ENCODE measurements around the gene TNFRSF1B.

TNFRSF1B gene

DNA sequence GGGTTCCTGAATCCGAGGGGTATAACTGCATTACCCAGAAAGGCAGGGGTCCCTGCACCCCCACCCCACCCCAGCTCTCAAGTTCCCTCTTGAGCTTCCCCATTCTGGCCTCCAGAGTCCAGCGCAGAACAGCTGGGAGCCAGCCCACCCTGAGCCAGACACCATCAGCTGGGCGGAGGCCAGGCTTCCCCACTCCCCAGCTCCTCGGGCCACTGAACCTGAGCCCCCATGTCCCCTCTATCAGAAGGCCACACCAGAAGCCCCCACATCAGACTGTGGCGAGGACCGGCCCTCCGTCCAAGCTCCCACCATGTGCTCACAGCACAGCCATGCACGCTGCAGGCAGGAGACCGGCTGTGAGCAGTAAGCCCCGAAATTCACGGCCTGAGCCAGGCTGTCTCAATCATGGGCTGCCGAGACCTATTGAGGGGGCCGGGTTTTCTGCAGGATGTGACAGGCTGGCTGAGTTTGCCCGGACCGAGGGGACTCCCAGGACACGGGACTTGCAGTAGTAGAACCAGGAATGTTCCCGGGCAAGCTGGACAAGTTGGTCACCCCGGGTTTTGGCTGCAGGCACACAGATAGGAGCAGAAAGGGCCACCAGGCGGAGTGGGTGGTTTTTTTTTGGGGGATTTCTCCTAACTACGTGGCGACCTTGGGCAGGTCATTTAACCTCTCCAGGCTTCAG lies 25.5 kb upstream of the TNFRSF1B start:
- peaks cover 9 to 66% (median 42%) of the 10 kb centered on the region in 5 donors for H3K4me1 ChIP-seq (ENCODE audit: control insufficient read depth in 5 of 5, insufficient read depth in 5 of 5, low read length in 5 of 5)
- H3K4me3 ChIP-seq (ENCODE audit: low read depth in 1 of 5, low read length in 5 of 5): no peak overlapping the region
- H3K36me3 ChIP-seq (ENCODE audit: control insufficient read depth in 5 of 5, insufficient read depth in 5 of 5, low read length in 5 of 5): peaks cover 0 to 9% (median 0%) of the 10 kb centered on the region in 5 donors
- H3K27me3 ChIP-seq (ENCODE audit: control insufficient read depth in 5 of 5, insufficient read depth in 4 of 5, low read length in 5 of 5): peaks cover 0 to 2% (median 0%) of the 10 kb centered on the region in 5 donors
- no peak overlapping the region for H3K27ac ChIP-seq (ENCODE audit: low read depth, low read length)
- no peaks in the 10 kb centered on the region for H3K9me3 ChIP-seq (ENCODE audit: control insufficient read depth in 5 of 5, low read length in 5 of 5)
- no peak overlapping the region for H3K9ac ChIP-seq (ENCODE audit: low read length in 5 of 5)

DNA sequence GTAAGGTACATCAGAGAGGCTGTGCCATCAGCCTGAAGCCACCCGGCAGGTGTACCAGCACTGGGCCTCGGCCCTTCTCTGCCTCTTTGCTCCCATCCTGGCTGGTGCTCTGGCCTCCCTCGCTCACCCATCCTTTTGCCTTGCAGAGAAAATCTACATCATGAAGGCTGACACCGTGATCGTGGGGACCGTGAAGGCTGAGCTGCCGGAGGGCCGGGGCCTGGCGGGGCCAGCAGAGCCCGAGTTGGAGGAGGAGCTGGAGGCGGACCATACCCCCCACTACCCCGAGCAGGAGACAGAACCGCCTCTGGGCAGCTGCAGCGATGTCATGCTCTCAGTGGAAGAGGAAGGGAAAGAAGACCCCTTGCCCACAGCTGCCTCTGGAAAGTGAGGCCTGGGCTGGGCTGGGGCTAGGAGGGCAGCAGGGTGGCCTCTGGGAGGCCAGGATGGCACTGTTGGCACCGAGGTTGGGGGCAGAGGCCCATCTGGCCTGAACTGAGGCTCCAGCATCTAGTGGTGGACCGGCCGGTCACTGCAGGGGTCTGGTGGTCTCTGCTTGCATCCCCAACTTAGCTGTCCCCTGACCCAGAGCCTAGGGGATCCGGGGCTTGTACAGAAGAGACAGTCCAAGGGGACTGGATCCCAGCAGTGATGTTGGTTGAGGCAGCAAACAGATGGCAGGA lies 24.5 kb upstream of the TNFRSF1B start:
- Histone ChIP-seq H3K27ac (ENCODE audit: low read depth, low read length) (no peak overlapping the region), H3K4me3 (ENCODE audit: low read depth in 1 of 5, low read length in 5 of 5) (no peak overlapping the region), H3K27me3 (ENCODE audit: control insufficient read depth in 5 of 5, insufficient read depth in 4 of 5, low read length in 5 of 5) (peaks cover 0 to 2% (median 0%) of the 10 kb centered on the region in 5 donors), H3K36me3 (ENCODE audit: control insufficient read depth in 5 of 5, insufficient read depth in 5 of 5, low read length in 5 of 5) (peaks cover 0 to 9% (median 0%) of the 10 kb centered on the region in 5 donors), H3K9ac (ENCODE audit: low read length in 5 of 5) (peak overlapping the region in 1 of 5 donors; percentile 47), H3K4me1 (ENCODE audit: control insufficient read depth in 5 of 5, insufficient read depth in 5 of 5, low read length in 5 of 5) (peaks cover 9 to 70% (median 46%) of the 10 kb centered on the region in 5 donors), H3K9me3 (ENCODE audit: control insufficient read depth in 5 of 5, low read length in 5 of 5) (no peaks in the 10 kb centered on the region)

DNA sequence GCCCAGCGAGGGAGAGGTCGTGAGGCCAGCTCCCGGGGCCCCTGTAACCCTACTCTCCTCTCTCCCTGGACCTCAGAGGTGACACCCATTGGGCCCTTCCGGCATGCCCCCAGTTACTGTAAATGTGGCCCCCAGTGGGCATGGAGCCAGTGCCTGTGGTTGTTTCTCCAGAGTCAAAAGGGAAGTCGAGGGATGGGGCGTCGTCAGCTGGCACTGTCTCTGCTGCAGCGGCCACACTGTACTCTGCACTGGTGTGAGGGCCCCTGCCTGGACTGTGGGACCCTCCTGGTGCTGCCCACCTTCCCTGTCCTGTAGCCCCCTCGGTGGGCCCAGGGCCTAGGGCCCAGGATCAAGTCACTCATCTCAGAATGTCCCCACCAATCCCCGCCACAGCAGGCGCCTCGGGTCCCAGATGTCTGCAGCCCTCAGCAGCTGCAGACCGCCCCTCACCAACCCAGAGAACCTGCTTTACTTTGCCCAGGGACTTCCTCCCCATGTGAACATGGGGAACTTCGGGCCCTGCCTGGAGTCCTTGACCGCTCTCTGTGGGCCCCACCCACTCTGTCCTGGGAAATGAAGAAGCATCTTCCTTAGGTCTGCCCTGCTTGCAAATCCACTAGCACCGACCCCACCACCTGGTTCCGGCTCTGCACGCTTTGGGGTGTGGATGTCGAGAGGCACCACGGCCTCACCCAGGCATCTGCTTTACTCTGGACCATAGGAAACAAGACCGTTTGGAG lies 23.7 kb upstream of the TNFRSF1B start:
- no peaks in the 10 kb centered on the region for H3K9me3 ChIP-seq (ENCODE audit: control insufficient read depth in 5 of 5, low read length in 5 of 5)
- H3K4me3 ChIP-seq (ENCODE audit: low read depth in 1 of 5, low read length in 5 of 5): no peak overlapping the region
- H3K36me3 ChIP-seq (ENCODE audit: control insufficient read depth in 5 of 5, insufficient read depth in 5 of 5, low read length in 5 of 5): peaks cover 0 to 9% (median 0%) of the 10 kb centered on the region in 5 donors
- peaks cover 9 to 78% (median 48%) of the 10 kb centered on the region in 5 donors for H3K4me1 ChIP-seq (ENCODE audit: control insufficient read depth in 5 of 5, insufficient read depth in 5 of 5, low read length in 5 of 5)
- H3K9ac ChIP-seq (ENCODE audit: low read length in 5 of 5): peak overlapping the region in 2 of 5 donors; percentile 17 to 21
- H3K27ac ChIP-seq (ENCODE audit: low read depth, low read length): peak overlapping the region; percentile 58
- H3K27me3 ChIP-seq (ENCODE audit: control insufficient read depth in 5 of 5, insufficient read depth in 4 of 5, low read length in 5 of 5): peaks cover 0 to 2% (median 0%) of the 10 kb centered on the region in 5 donors

DNA sequence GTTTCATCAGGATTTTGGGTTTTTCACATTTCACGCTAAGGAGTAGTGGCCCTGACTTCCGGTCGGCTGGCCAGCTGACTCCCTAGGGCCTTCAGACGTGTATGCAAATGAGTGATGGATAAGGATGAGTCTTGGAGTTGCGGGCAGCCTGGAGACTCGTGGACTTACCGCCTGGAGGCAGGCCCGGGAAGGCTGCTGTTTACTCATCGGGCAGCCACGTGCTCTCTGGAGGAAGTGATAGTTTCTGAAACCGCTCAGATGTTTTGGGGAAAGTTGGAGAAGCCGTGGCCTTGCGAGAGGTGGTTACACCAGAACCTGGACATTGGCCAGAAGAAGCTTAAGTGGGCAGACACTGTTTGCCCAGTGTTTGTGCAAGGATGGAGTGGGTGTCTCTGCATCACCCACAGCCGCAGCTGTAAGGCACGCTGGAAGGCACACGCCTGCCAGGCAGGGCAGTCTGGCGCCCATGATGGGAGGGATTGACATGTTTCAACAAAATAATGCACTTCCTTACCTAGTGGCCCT lies 23.1 kb upstream of the TNFRSF1B start:
- H3K9ac ChIP-seq (ENCODE audit: low read length in 5 of 5): peak overlapping the region in 3 of 5 donors; percentile 17 to 56 (median 21)
- H3K36me3 ChIP-seq (ENCODE audit: control insufficient read depth in 5 of 5, insufficient read depth in 5 of 5, low read length in 5 of 5): peaks cover 0 to 4% (median 0%) of the 10 kb centered on the region in 5 donors
- H3K27me3 ChIP-seq (ENCODE audit: control insufficient read depth in 5 of 5, insufficient read depth in 4 of 5, low read length in 5 of 5): peaks cover 0 to 2% (median 0%) of the 10 kb centered on the region in 5 donors
- H3K9me3 ChIP-seq (ENCODE audit: control insufficient read depth in 5 of 5, low read length in 5 of 5): no peaks in the 10 kb centered on the region
- H3K4me1 ChIP-seq (ENCODE audit: control insufficient read depth in 5 of 5, insufficient read depth in 5 of 5, low read length in 5 of 5): peaks cover 12 to 83% (median 54%) of the 10 kb centered on the region in 5 donors
- H3K4me3 ChIP-seq (ENCODE audit: low read depth in 1 of 5, low read length in 5 of 5): no peak overlapping the region
- H3K27ac ChIP-seq (ENCODE audit: low read depth, low read length): peak overlapping the region; percentile 58

DNA sequence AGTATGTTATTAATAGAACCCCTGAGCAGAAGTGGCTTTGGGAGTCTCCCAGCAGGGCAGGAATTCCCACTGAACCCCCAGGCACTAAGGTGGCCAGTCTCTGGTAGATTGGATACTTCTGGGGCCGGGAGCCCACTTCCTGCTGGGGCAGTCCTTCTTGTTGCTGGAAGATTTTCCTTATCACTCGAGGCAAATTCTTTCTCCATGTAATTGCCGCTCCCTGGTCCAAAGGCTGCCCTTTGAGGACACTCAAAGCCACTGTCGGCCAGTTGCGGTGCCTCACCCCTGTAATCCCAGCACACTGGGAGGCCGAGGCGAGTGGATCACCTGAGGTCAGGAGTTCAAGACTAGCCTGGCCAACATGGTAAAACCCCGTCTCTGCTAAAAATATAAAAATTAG lies 22.6 kb upstream of the TNFRSF1B start:
- Histone ChIP-seq H3K27me3 (ENCODE audit: control insufficient read depth in 5 of 5, insufficient read depth in 4 of 5, low read length in 5 of 5) (no peaks in the 10 kb centered on the region), H3K27ac (ENCODE audit: low read depth, low read length) (peak overlapping the region; percentile 58), H3K9ac (ENCODE audit: low read length in 5 of 5) (peak overlapping the region in 2 of 5 donors; percentile 21 to 29), H3K4me1 (ENCODE audit: control insufficient read depth in 5 of 5, insufficient read depth in 5 of 5, low read length in 5 of 5) (peaks cover 12 to 88% (median 59%) of the 10 kb centered on the region in 5 donors), H3K4me3 (ENCODE audit: low read depth in 1 of 5, low read length in 5 of 5) (no peak overlapping the region), H3K36me3 (ENCODE audit: control insufficient read depth in 5 of 5, insufficient read depth in 5 of 5, low read length in 5 of 5) (peaks cover 0 to 2% (median 0%) of the 10 kb centered on the region in 5 donors), H3K9me3 (ENCODE audit: control insufficient read depth in 5 of 5, low read length in 5 of 5) (no peaks in the 10 kb centered on the region)

DNA sequence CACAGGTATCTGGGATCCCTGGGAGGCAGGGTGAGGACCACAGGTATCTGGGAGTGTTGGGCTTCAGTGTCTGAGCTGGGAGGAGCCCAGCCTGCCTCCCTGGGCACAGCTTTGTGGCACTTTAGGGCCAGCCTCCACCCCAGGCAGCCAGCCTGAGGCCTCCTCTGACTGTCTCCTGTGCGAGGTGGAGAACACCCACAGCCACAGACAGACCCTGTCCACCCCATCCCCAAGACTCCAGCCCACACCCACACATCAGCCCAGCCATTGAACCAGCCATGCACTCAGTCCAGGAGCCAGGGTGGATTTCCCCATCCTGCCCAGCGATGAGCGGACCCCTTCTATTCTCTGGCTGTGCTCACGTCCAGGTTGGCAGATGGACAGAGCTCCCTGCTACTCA lies 21.8 kb upstream of the TNFRSF1B start:
- H3K4me3 ChIP-seq (ENCODE audit: low read depth in 1 of 5, low read length in 5 of 5): no peak overlapping the region
- H3K9me3 ChIP-seq (ENCODE audit: control insufficient read depth in 5 of 5, low read length in 5 of 5): peaks cover 0 to 5% (median 3%) of the 10 kb centered on the region in 5 donors
- H3K36me3 ChIP-seq (ENCODE audit: control insufficient read depth in 5 of 5, insufficient read depth in 5 of 5, low read length in 5 of 5): peaks cover 0 to 2% (median 0%) of the 10 kb centered on the region in 5 donors
- H3K27ac ChIP-seq (ENCODE audit: low read depth, low read length): peak overlapping the region; percentile 58
- peaks cover 12 to 88% (median 60%) of the 10 kb centered on the region in 5 donors for H3K4me1 ChIP-seq (ENCODE audit: control insufficient read depth in 5 of 5, insufficient read depth in 5 of 5, low read length in 5 of 5)
- no peaks in the 10 kb centered on the region for H3K27me3 ChIP-seq (ENCODE audit: control insufficient read depth in 5 of 5, insufficient read depth in 4 of 5, low read length in 5 of 5)
- peak overlapping the region in 1 of 5 donors; percentile 14 for H3K9ac ChIP-seq (ENCODE audit: low read length in 5 of 5)

DNA sequence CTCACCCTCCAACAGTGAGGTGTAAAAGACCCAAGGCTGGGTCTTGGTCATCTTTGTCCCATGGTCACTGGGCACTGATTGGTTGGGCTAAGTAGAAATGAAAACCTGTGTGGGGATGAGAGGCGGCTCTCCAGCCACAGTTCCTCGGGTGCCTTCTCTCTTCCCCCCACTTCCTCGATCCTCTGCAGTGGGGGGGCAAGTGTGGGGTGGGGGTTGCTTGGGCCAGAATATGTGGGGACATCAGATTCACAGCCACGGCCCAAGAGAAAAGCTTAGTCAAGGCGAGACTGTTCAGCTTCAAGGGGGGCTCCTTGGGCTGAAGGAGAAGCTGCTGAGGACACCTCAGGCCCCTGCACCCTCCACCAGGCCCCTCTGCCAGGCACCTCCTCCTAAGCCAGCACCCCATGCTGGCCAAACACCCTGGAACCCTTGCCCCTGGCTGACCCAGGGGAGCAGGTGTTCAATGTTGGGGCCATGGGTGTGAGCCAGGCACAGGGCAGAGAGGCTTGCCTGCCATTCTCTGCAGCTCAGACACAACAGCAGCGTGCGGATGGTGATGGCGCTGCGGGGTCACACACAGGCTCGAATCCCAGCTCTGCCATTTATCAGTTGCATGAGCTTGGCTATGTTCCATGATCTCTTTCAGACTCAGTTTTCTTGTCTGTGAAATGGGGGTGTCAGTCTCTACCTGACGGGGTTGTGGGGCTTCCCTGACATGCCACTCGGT lies 21.0 kb upstream of the TNFRSF1B start:
- Histone ChIP-seq H3K4me1 (ENCODE audit: control insufficient read depth in 5 of 5, insufficient read depth in 5 of 5, low read length in 5 of 5) (peaks cover 12 to 89% (median 55%) of the 10 kb centered on the region in 5 donors), H3K9me3 (ENCODE audit: control insufficient read depth in 5 of 5, low read length in 5 of 5) (peaks cover 0 to 7% (median 5%) of the 10 kb centered on the region in 5 donors), H3K9ac (ENCODE audit: low read length in 5 of 5) (peak overlapping the region in 1 of 5 donors; percentile 55), H3K4me3 (ENCODE audit: low read depth in 1 of 5, low read length in 5 of 5) (no peak overlapping the region), H3K27me3 (ENCODE audit: control insufficient read depth in 5 of 5, insufficient read depth in 4 of 5, low read length in 5 of 5) (no peaks in the 10 kb centered on the region), H3K27ac (ENCODE audit: low read depth, low read length) (peak overlapping the region; percentile 58), H3K36me3 (ENCODE audit: control insufficient read depth in 5 of 5, insufficient read depth in 5 of 5, low read length in 5 of 5) (peaks cover 0 to 2% (median 0%) of the 10 kb centered on the region in 5 donors)

DNA sequence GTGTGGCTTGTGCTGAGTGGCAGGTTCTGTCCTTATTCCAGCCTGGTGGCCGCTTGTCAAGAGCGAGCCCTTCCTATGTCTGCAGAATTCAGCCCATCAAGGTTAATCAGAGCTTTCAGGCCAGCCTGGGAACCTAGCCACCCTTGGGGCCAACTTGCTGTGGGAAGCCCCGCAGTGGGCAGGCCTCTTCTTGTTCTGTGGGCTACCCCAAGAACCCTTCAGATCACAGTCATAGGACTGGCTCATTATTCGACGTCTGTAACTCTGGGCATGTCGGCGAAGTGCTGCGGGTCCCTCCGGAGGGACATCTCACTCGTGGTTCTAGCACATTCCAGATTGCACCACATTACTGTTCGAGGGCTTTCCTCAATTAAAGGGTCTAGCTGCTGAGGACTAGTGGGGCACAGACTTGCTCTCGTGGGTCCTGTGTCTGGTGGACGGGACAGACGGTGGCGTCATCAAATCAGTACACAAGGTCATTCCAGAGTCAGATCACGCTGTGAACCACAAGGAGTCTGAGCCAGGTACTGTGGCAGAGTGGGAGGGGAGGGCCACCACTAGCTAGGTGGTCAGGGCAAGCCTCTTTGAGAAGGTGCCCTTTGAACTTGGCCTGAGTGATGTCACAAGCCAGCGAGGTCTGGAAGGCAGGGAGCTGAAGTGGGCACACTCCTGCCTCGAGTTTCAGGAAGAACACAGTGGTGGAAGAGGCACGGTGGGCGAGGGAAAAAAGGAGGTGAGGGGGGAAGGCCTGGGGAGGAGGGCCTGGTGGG lies 20.3 kb upstream of the TNFRSF1B start:
- H3K27ac ChIP-seq (ENCODE audit: low read depth, low read length): peak overlapping the region; percentile 58
- H3K4me3 ChIP-seq (ENCODE audit: low read depth in 1 of 5, low read length in 5 of 5): no peak overlapping the region
- peaks cover 0 to 2% (median 0%) of the 10 kb centered on the region in 5 donors for H3K36me3 ChIP-seq (ENCODE audit: control insufficient read depth in 5 of 5, insufficient read depth in 5 of 5, low read length in 5 of 5)

More for the DNA sequence above, 20.3 kb upstream of the TNFRSF1B start:
- Histone ChIP-seq H3K9me3 (ENCODE audit: control insufficient read depth in 5 of 5, low read length in 5 of 5) (peaks cover 0 to 7% (median 5%) of the 10 kb centered on the region in 5 donors), H3K4me1 (ENCODE audit: control insufficient read depth in 5 of 5, insufficient read depth in 5 of 5, low read length in 5 of 5) (peaks cover 12 to 89% (median 53%) of the 10 kb centered on the region in 5 donors), H3K27me3 (ENCODE audit: control insufficient read depth in 5 of 5, insufficient read depth in 4 of 5, low read length in 5 of 5) (no peaks in the 10 kb centered on the region), H3K9ac (ENCODE audit: low read length in 5 of 5) (peak overlapping the region in 1 of 5 donors; percentile 55)

Data from subcutaneous abdominal adipose tissue (tissue), 5 donors.